IMR-90 (cell line): ENCODE measurements around the gene CCDC70. TPM values are rescaled to one million over a fixed set of nuclear protein-coding genes. Genes with fewer than 3 reads are reported as not detected.

Experiments
- ATAC-seq: fragments of 200-7000 bp; cut with Tn5 transposase; 2 replicates; pipeline ENCODE4 v1.9.1; 2020; ENCODE audit warnings: low read depth, mild to moderate bottlenecking, moderate library complexity
- BruUV-seq: library from RNA; stranded (reverse); fragments of 400-500 nt; replicated peaks from 2 replicates; lab custom pipeline; 2021; lab: Mats Ljungman, UMichigan
- CTCF ChIA-PET: fragments of 300-600 bp; formaldehyde crosslinking; extraction: SDS; loops from one replicate; lab custom pipeline; 2021; ENCODE audit warnings: antibody characterized with exemption; lab: Yijun Ruan, JAX
- POLR2A ChIA-PET: fragments of 300-600 bp; sonication (Branson Sonifier 250); formaldehyde crosslinking; loops from one replicate; lab custom pipeline; 2022; ENCODE audit warnings: antibody characterized with exemption; ENCODE audit not compliant: unreplicated experiment; lab: Charles Lee
- DNase-seq: peaks from one replicate; pipeline ENCODE4 v3.0.0; 2013
- H2AFZ ChIP-seq: replicated peaks from 2 replicates; pipeline ENCODE3; 2013; ENCODE audit warnings: low read length, mild to moderate bottlenecking; ENCODE audit not compliant: poor library complexity
- H2AK5ac ChIP-seq: 2 replicates; pipeline ENCODE4 v1.6.1; 2013; ENCODE audit warnings: low read depth, low read length, inconsistent platforms
- H2AK9ac ChIP-seq: replicated peaks from 2 replicates; pipeline ENCODE3; 2013; ENCODE audit warnings: mild to moderate bottlenecking, low read depth, low read length, moderate library complexity; ENCODE audit not compliant: poor library complexity
- H2BK120ac ChIP-seq: 2 replicates; pipeline ENCODE4 v1.6.1; 2013; ENCODE audit warnings: low read depth, low read length, inconsistent platforms
- H2BK15ac ChIP-seq: 3 replicates; pipeline ENCODE4 v1.6.1; 2013; ENCODE audit warnings: low read depth, low read length, inconsistent platforms
- H2BK20ac ChIP-seq: 2 replicates; pipeline ENCODE4 v1.6.1; 2013; ENCODE audit warnings: low read depth, mild to moderate bottlenecking, inconsistent platforms, low read length, moderate library complexity
- H2BK5ac ChIP-seq: 2 replicates; pipeline ENCODE4 v1.6.1; 2013; ENCODE audit warnings: mild to moderate bottlenecking, low read depth, low read length, inconsistent platforms; ENCODE audit not compliant: poor library complexity, severe bottlenecking
- H3K14ac ChIP-seq: replicated peaks from 2 replicates; pipeline ENCODE4 v1.6.1; 2013; ENCODE audit warnings: low read depth, low read length, inconsistent platforms
- H3K18ac ChIP-seq: 2 replicates; pipeline ENCODE4 v1.6.1; 2013; ENCODE audit warnings: low read depth, low read length, control low read depth
- H3K23ac ChIP-seq: 2 replicates; pipeline ENCODE4 v1.6.1; 2013; ENCODE audit warnings: low read depth, low read length, inconsistent platforms
- H3K27ac ChIP-seq: 2 replicates; pipeline ENCODE4 v1.5.1; 2013; ENCODE audit warnings: mild to moderate bottlenecking, control low read depth, low read length; ENCODE audit not compliant: insufficient read depth
- H3K27me3 ChIP-seq: 2 replicates; pipeline ENCODE4 v1.6.1; 2013; ENCODE audit warnings: low read length; ENCODE audit not compliant: control insufficient read depth, insufficient read depth
- H3K36me3 ChIP-seq: 2 replicates; pipeline ENCODE4 v1.6.1; 2013; ENCODE audit warnings: low read length, mixed read lengths; ENCODE audit not compliant: control insufficient read depth, insufficient read depth
- H3K4ac ChIP-seq: 2 replicates; pipeline ENCODE4 v1.6.1; 2013; ENCODE audit warnings: low read depth, low read length, inconsistent platforms
- H3K4me1 ChIP-seq: 2 replicates; pipeline ENCODE4 v1.6.1; 2013; ENCODE audit warnings: low read length, mixed read lengths; ENCODE audit not compliant: control insufficient read depth, insufficient read depth
- H3K4me2 ChIP-seq: 2 replicates; pipeline ENCODE4 v1.6.1; 2013; ENCODE audit warnings: low read depth, mild to moderate bottlenecking, control low read depth, low read length, moderate library complexity
- H3K4me3 ChIP-seq: 2 replicates; pipeline ENCODE4 v1.5.1; 2013; ENCODE audit warnings: low read depth, mild to moderate bottlenecking, control low read depth, low read length, moderate library complexity; ENCODE audit not compliant: insufficient read depth
- H3K56ac ChIP-seq: 2 replicates; pipeline ENCODE4 v1.6.1; 2013; ENCODE audit warnings: low read length, inconsistent platforms; ENCODE audit not compliant: insufficient read depth; ENCODE audit errors: extremely low read depth
- H3K79me1 ChIP-seq, 2 experiments: 2 replicates each; pipeline ENCODE4 v1.6.1; 2013; ENCODE audit warnings: low read length in 2 of 2, inconsistent platforms in 1 of 2, low read depth in 1 of 2
- H3K9ac ChIP-seq: 2 replicates; pipeline ENCODE4 v1.6.1; 2013; ENCODE audit warnings: low read depth, low read length, control low read depth
- H3K9me1 ChIP-seq: 2 replicates; pipeline ENCODE4 v1.6.1; 2013; ENCODE audit warnings: low read length, inconsistent platforms; ENCODE audit not compliant: insufficient read depth
- H3K9me3 ChIP-seq: 2 replicates; pipeline ENCODE4 v1.6.1; 2013; ENCODE audit warnings: low read length; ENCODE audit not compliant: control insufficient read depth, insufficient read depth
- H4K20me1 ChIP-seq: 2 replicates; pipeline ENCODE4 v1.6.1; 2013; ENCODE audit warnings: low read length, inconsistent platforms; ENCODE audit not compliant: insufficient read depth
- H4K5ac ChIP-seq: 2 replicates; pipeline ENCODE4 v1.6.1; 2013; ENCODE audit warnings: mild to moderate bottlenecking, low read depth, low read length, control low read depth
- H4K8ac ChIP-seq, 2 experiments: 2 replicates each; pipeline ENCODE4 v1.6.1; 2013; ENCODE audit warnings: low read depth in 2 of 2, low read length in 2 of 2, control low read depth in 1 of 2, inconsistent platforms in 1 of 2
- H4K91ac ChIP-seq: 2 replicates; pipeline ENCODE4 v1.6.1; 2013; ENCODE audit warnings: low read depth, low read length, inconsistent platforms; ENCODE audit not compliant: insufficient read depth
- FOS ChIP-seq: fragments of 150-350 bp; IDR thresholded peaks from 2 replicates; pipeline ENCODE4 v1.6.1; 2016; ENCODE audit warnings: low read depth, low read length
- MAFK ChIP-seq: IDR thresholded peaks from 2 replicates; pipeline ENCODE4 v1.6.1; 2012; ENCODE audit warnings: low read depth, low read length, improper control_type of control experiment
- WGBS, 2 experiments: methylation state at CpG; one replicate each; pipeline versions ENCODE4 v1.1.5 to v1.1.7; 2013; ENCODE audit warnings: missing lambda C conversion rate in 2 of 2; ENCODE audit not compliant: insufficient read length in 1 of 2; ENCODE audit errors: extremely low coverage in 2 of 2; 5-methylcytosine and 5-hydroxymethylcytosine counted together
- dilution Hi-C: fragments of 300-500 bp; cut with HindIII; formaldehyde crosslinking; loops from one replicate; pipeline ENCODE4 v1.14.3; 2018; ENCODE audit warnings: low sequenced_read_pairs; ENCODE audit not compliant: unreplicated experiment
- in situ Hi-C: fragments of 300-500 bp; cut with MboI; formaldehyde crosslinking; loops from 3 replicates; pipeline ENCODE4 v1.14.3; 2019; ENCODE audit warnings: low sequenced_read_pairs, inconsistent platforms, mixed read lengths
- intact Hi-C: fragments of 100-400 bp; cut with micrococcal nuclease; formaldehyde crosslinking; loops from 2 replicates; pipeline ENCODE4 v1.10.0; 2022
- polyA plus RNA-seq, 3 experiments: library from polyadenylated mRNA; depleted of rRNA; stranded (reverse); fragments of >200 nt; gene quantifications; 2 replicates each; pipeline ENCODE4 v1.2.3, GENCODE V29; 2012; ENCODE audit warnings: low replicate concordance in 1 of 3
- total RNA-seq: library from RNA; depleted of rRNA; stranded (reverse); fragments of >200 nt; gene quantifications from 2 replicates; pipeline ENCODE4 v1.2.3, GENCODE V29; 2012
- TF ChIP-seq, protein P1 (sequence below): fragments of 150-350 bp; IDR thresholded peaks from 2 replicates; pipeline ENCODE4 v1.6.1; 2017; ENCODE audit warnings: mild to moderate bottlenecking, antibody characterized with exemption, low read length, low read depth

CCDC70 gene
- total and polyA plus RNA-seq, 2 of the 4 experiments (the other 2 are of a cell fraction), result not detected

DNA sequence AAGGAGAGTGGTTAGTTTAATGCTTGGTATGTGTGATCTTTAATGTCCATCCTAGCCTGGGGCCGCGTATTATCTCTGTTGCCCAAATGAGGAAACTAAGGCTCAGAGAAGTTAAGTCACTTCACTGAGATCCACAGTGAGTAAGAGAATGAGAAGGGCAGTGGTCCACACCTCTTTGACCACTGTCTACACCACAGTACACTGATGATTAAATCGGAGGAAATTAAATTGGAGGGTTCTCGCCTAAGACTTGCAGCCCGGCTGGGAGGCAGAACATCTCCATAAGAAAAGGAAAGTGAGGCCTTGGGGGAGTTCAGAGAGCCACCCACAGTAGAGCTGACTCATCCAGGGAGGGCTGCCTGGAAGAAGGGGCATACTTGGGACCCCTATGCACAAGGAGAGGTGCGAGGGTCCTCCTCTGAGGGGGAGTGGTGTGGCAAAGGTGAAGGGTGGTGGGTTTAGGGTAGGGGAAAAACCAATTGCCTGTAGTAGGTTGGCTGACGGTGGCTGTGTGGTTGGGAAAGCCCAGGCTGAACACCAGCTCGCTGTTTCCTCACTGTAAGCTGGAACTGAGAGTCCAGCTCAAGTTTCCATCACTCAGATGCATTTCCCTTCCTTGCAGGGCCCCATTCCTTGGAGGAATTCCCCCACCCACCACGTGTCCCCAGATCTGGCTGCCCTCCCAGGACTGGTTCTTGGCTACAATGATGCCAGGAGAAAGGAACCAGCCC is 42.8 kb upstream of the CCDC70 start:
- TF ChIP-seq MAFK, result no peak
- no peak for TF ChIP-seq FOS
- TF ChIP-seq, protein P1, sequence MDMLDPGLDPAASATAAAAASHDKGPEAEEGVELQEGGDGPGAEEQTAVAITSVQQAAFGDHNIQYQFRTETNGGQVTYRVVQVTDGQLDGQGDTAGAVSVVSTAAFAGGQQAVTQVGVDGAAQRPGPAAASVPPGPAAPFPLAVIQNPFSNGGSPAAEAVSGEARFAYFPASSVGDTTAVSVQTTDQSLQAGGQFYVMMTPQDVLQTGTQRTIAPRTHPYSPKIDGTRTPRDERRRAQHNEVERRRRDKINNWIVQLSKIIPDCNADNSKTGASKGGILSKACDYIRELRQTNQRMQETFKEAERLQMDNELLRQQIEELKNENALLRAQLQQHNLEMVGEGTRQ, result peak; percentile 75; the same call in 1 of the 2 replicates
- Histone ChIP-seq H4K5ac (no peak overlapping the region), H3K18ac (no peak overlapping the region), H3K4ac (no peak overlapping the region), H4K20me1 (no peaks in the 10 kb centered on the region), H3K4me1 (no peaks in the 10 kb centered on the region), H3K4me3 (no peak overlapping the region), H3K56ac (no peak overlapping the region), H3K27me3 (peaks cover 67% of the 10 kb centered on the region), H3K14ac (no peak overlapping the region), H2BK20ac (no peak overlapping the region), H3K36me3 (no peaks in the 10 kb centered on the region), H2AFZ (no peak overlapping the region), H4K91ac (no peak overlapping the region), H3K79me1 (no peaks in the 10 kb centered on the region), H2BK120ac (no peak overlapping the region), H2AK9ac (no peak overlapping the region), H3K9me3 (no peaks in the 10 kb centered on the region), H2AK5ac (no peak overlapping the region), H3K9me1 (peaks cover 4% of the 10 kb centered on the region; the same call in 1 of the 2 replicates), H3K4me2 (no peak overlapping the region), H3K23ac (no peak overlapping the region), H3K27ac (no peak overlapping the region), H2BK5ac (no peak overlapping the region), H2BK15ac (no peak overlapping the region), H4K8ac (no peak overlapping the region), H3K9ac (no peak overlapping the region)
- in situ Hi-C loops (loop anchor here (10.0 kb wide), 1 partner anchor 306 kb away; the partner anchor contains the start of gene NEK5), intact Hi-C loops (loop anchor here (10.0 kb wide), 1 partner anchor 196 kb away; the partner anchor contains the start of genes ALG11 and ATP7B), dilution Hi-C loops (no loop called here)
- DNase-seq (peak; percentile 53), ATAC-seq (no peak)
- no TSS peak for BruUV-seq
- POLR2A ChIA-PET, result no interaction called here
- CTCF ChIA-PET, result interaction anchor here (0.5 kb wide), 1 partner anchor 150 kb away, joined by 5 read pairs; no protein-coding TSS in a partner anchor
- no CpG with 5 or more reads among the region's 9 CpGs for WGBS, 2 experiments
